B cell (primary cell): ENCODE measurements around the gene EBLN1. TPM values are rescaled to one million over a fixed set of nuclear protein-coding genes. Genes with fewer than 3 reads are reported as not detected.

ENCODE experiments used
- ATAC-seq: fragments of 200-7000 bp; cut with Tn5 transposase; one replicate; pipeline ENCODE4 v1.10.0; 2021; ENCODE audit warnings: low read depth, mild to moderate bottlenecking, moderate number of reproducible peaks, moderate library complexity
- CTCF ChIA-PET: fragments of 350-600 bp; sonication (Branson Sonifier 250); formaldehyde crosslinking; loops from one replicate; lab custom pipeline; 2021; ENCODE audit warnings: antibody characterized with exemption, inconsistent platforms; lab: Charles Lee
- POLR2A ChIA-PET: fragments of 350-600 bp; sonication (Branson Sonifier 250); formaldehyde crosslinking; loops from one replicate; lab custom pipeline; 2021; ENCODE audit warnings: antibody characterized with exemption; lab: Charles Lee
- DNase-seq: peaks from one replicate; pipeline ENCODE4 v3.0.0; 2013
- H2AFZ ChIP-seq: 2 replicates; pipeline ENCODE4 v1.6.1; 2012; ENCODE audit warnings: mild to moderate bottlenecking, low read depth, low read length; ENCODE audit not compliant: insufficient read depth, poor library complexity, severe bottlenecking
- H3K27ac ChIP-seq, 2 donors: 1 replicate in 1 of 2; 2 replicates in 1 of 2; pipeline ENCODE4 v1.5.1; 2012 to 2013; ENCODE audit warnings: low read length in 2 of 2, mild to moderate bottlenecking in 2 of 2, moderate library complexity in 1 of 2
- H3K27me3 ChIP-seq, 4 experiments: fragments of 200-600 bp in 1 of 4; sonication (generic) in 1 of 4; replicated peaks in 1 of 4; 1 replicate in 2 of 4; 2 replicates in 2 of 4; pipeline versions ENCODE4 v1.6.1 to v1.7.0; 2013 to 2016; ENCODE audit warnings: low read length in 3 of 4, mild to moderate bottlenecking in 2 of 4, mixed read lengths in 1 of 4, moderate library complexity in 1 of 4; ENCODE audit not compliant: insufficient read depth in 4 of 4, control insufficient read depth in 3 of 4; ENCODE audit errors: control extremely low read depth in 1 of 4
- H3K36me3 ChIP-seq, 2 experiments: replicated peaks in 1 of 2; 1 replicate in 1 of 2; 2 replicates in 1 of 2; pipeline versions ENCODE4 v1.6.1 to v1.7.1; 2013; ENCODE audit warnings: low read length in 1 of 2; ENCODE audit not compliant: insufficient read depth in 2 of 2, control insufficient read depth in 1 of 2; ENCODE audit errors: control extremely low read depth in 1 of 2, extremely low read depth in 1 of 2
- H3K4me1 ChIP-seq, 2 donors: fragments of 200-600 bp in 1 of 2; sonication (generic) in 1 of 2; 1 replicate in 1 of 2; 2 replicates in 1 of 2; pipeline versions ENCODE4 v1.5.1 to v1.6.1; 2013 to 2017; ENCODE audit warnings: low read length in 2 of 2; ENCODE audit not compliant: control insufficient read depth in 2 of 2, insufficient read depth in 2 of 2
- H3K4me2 ChIP-seq: replicated peaks from 2 replicates; pipeline ENCODE3; 2012; ENCODE audit warnings: mild to moderate bottlenecking, low read depth, low read length; ENCODE audit not compliant: poor library complexity, severe bottlenecking
- H3K4me3 ChIP-seq, 5 experiments: fragments of 200-600 bp in 1 of 5; sonication (generic) in 1 of 5; 1 replicate in 3 of 5; 2 replicates in 2 of 5; pipeline versions ENCODE4 v1.5.1 to v1.7.0; 2011 to 2016; ENCODE audit warnings: low read length in 4 of 5, mild to moderate bottlenecking in 4 of 5, low read depth in 2 of 5, control low read depth in 1 of 5, moderate library complexity in 1 of 5; ENCODE audit not compliant: insufficient read depth in 1 of 5; ENCODE audit errors: control extremely low read depth in 1 of 5, extremely low read depth in 1 of 5
- H3K79me2 ChIP-seq: fragments of 200-600 bp; sonication (generic); one replicate; pipeline ENCODE4 v1.6.0; 2016; ENCODE audit warnings: low read length; ENCODE audit not compliant: control insufficient read depth, insufficient read depth
- H3K9ac ChIP-seq: fragments of 200-600 bp; sonication (generic); 2 replicates; pipeline ENCODE4 v1.6.1; 2017; ENCODE audit warnings: mild to moderate bottlenecking, low read length, moderate library complexity
- H3K9me3 ChIP-seq, 3 donors: one replicate each; pipeline versions ENCODE4 v1.6.1 to v1.7.1; 2013; ENCODE audit warnings: low read length in 2 of 3; ENCODE audit not compliant: control insufficient read depth in 2 of 3, insufficient read depth in 1 of 3; ENCODE audit errors: control extremely low read depth in 1 of 3
- H4K20me1 ChIP-seq: 2 replicates; pipeline ENCODE4 v1.6.0; 2012; ENCODE audit warnings: mild to moderate bottlenecking, low read length; ENCODE audit not compliant: insufficient read depth, control insufficient read depth, poor library complexity, severe bottlenecking
- H3K27ac Mint-ChIP-seq: one replicate; pipeline ENCODE4 v1.8.0; 2021; ENCODE audit warnings: mixed read lengths
- H3K27me3 Mint-ChIP-seq: one replicate; pipeline ENCODE4 v1.8.0; 2021; ENCODE audit warnings: mixed read lengths
- H3K4me1 Mint-ChIP-seq: one replicate; pipeline ENCODE4 v1.8.0; 2021; ENCODE audit warnings: mixed read lengths
- H3K4me3 Mint-ChIP-seq: one replicate; pipeline ENCODE4 v1.8.0; 2021; ENCODE audit warnings: mixed read lengths
- H3K9me3 Mint-ChIP-seq: one replicate; pipeline ENCODE4 v1.8.0; 2022; ENCODE audit warnings: mixed read lengths; ENCODE audit not compliant: insufficient read depth
- EZH2 ChIP-seq: IDR thresholded peaks from 2 replicates; pipeline ENCODE4 v1.6.1; 2012; ENCODE audit warnings: borderline replicate concordance, low read depth, mild to moderate bottlenecking, moderate library complexity, low read length; ENCODE audit not compliant: insufficient read depth, poor library complexity, severe bottlenecking
- WGBS: methylation state at CpG from one replicate; pipeline ENCODE4 v1.1.5; 2013; ENCODE audit warnings: missing lambda C conversion rate; ENCODE audit not compliant: insufficient coverage; 5-methylcytosine and 5-hydroxymethylcytosine counted together
- intact Hi-C: fragments of 100-400 bp; cut with micrococcal nuclease; formaldehyde crosslinking; loops from one replicate; pipeline ENCODE4 v1.10.0; 2022
- polyA plus RNA-seq: library from polyadenylated mRNA; depleted of rRNA; stranded (reverse); fragments of >200 nt; gene quantifications from 2 replicates; pipeline ENCODE4 v1.2.3, GENCODE V29; 2012
- total RNA-seq, 2 donors: library from RNA; stranded (reverse); fragments of 120-200 nt in 1 of 2; gene quantifications; 1 replicate in 1 of 2; 2 replicates in 1 of 2; pipeline versions ENCODE4 v1.2.3 to v1.2.4, GENCODE V29; 2013 to 2022
- TF ChIP-seq, protein P1 (sequence below): fragments of 200-600 bp; IDR thresholded peaks from one replicate; pipeline ENCODE4 v1.8.0; 2022; ENCODE audit warnings: antibody characterized with exemption, mild to moderate bottlenecking

Gene EBLN1
- total and polyA plus RNA-seq, 2 donors (not counting 1 experiment from before 2014, with no cell fraction given): not detected

DNA sequence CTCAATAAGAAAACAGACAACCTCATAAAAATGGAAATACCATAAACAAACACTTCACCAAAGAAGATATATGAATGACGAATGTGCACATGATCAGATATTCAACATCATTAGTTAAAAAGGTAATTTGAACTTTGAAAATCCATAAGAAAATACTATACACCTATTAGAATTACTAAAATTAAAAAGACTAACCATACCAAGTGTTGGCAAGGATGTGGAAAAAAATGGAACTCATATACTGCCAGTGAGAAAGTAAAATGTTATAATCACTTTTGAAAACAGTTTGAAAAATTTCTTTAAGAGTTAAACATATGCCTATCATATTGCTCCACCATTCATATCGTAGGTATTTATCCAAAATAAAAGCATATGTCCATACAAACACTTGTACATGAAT is 37.1 kb downstream of the EBLN1 start:
- POLR2A ChIA-PET: no interaction called here
- no peak overlapping the region for H3K4me3 Mint-ChIP-seq

DNA sequence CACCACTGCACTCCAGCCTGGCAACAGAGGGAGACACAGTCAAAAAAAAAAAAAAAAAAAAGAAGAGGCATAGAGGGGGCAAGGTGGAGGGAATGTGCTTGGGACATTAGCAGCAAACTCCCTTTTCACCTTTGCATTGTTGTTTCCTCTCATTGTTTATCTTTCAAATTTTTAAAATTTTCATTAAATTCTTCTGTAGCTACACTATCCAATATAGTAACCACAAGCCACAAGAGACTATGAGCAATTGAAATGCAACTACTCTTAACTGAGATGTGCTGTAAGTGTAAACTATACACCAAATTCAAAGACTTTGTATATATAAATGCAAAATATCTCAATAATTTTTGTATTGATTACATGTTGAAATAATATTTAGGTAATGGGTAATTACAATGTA is 43.4 kb downstream of the EBLN1 start:
- Mint-ChIP-seq H3K4me3 (no peak overlapping the region), H3K4me1 (no peaks in the 10 kb centered on the region), H3K9me3 (no peaks in the 10 kb centered on the region), H3K27ac (no peak overlapping the region), H3K27me3 (peaks cover 26% of the 10 kb centered on the region)
- TF ChIP-seq, protein P1, sequence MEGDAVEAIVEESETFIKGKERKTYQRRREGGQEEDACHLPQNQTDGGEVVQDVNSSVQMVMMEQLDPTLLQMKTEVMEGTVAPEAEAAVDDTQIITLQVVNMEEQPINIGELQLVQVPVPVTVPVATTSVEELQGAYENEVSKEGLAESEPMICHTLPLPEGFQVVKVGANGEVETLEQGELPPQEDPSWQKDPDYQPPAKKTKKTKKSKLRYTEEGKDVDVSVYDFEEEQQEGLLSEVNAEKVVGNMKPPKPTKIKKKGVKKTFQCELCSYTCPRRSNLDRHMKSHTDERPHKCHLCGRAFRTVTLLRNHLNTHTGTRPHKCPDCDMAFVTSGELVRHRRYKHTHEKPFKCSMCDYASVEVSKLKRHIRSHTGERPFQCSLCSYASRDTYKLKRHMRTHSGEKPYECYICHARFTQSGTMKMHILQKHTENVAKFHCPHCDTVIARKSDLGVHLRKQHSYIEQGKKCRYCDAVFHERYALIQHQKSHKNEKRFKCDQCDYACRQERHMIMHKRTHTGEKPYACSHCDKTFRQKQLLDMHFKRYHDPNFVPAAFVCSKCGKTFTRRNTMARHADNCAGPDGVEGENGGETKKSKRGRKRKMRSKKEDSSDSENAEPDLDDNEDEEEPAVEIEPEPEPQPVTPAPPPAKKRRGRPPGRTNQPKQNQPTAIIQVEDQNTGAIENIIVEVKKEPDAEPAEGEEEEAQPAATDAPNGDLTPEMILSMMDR: no peak
- TF ChIP-seq EZH2: no peak
- no peak for ATAC-seq
- ChIA-PET POLR2A (no interaction called here), CTCF (interaction anchor here (0.7 kb wide), 1 partner anchor 243 kb away, joined by 4 read pairs; no protein-coding TSS in a partner anchor)
- H3K36me3 ChIP-seq: no peaks in the 10 kb centered on the region
- no peak overlapping the region for H3K4me3 ChIP-seq
- H3K79me2 ChIP-seq: no peaks in the 10 kb centered on the region
- H3K27ac ChIP-seq: no peak overlapping the region
- intact Hi-C loops: no loop called here
- H3K4me2 ChIP-seq: no peak overlapping the region
- H3K27me3 ChIP-seq: peaks cover 0 to 4% (median 2%) of the 10 kb centered on the region in 4 experiments
- H2AFZ ChIP-seq: no peak overlapping the region
- peaks cover 0 to 5% (median 5%) of the 10 kb centered on the region in 3 donors for H3K9me3 ChIP-seq
- no peaks in the 10 kb centered on the region for H4K20me1 ChIP-seq
- no peaks in the 10 kb centered on the region for H3K4me1 ChIP-seq
- no peak for DNase-seq
- H3K9ac ChIP-seq: no peak overlapping the region

More for the DNA sequence above, 37.1 kb downstream of the EBLN1 start:
- intact Hi-C loops: no loop called here
- no peaks in the 10 kb centered on the region for H3K4me1 Mint-ChIP-seq
- ATAC-seq (no peak), DNase-seq (no peak)
- no peak overlapping the region for H3K9ac ChIP-seq
- H3K4me3 ChIP-seq: no peak overlapping the region
- no peaks in the 10 kb centered on the region for H3K79me2 ChIP-seq
- peaks cover 0 to 3% (median 0%) of the 10 kb centered on the region in 4 experiments for H3K27me3 ChIP-seq
- no peak overlapping the region for H2AFZ ChIP-seq
- peaks cover 0 to 1% (median 0%) of the 10 kb centered on the region in 3 donors for H3K9me3 ChIP-seq
- no peaks in the 10 kb centered on the region for H3K4me1 ChIP-seq
- H4K20me1 ChIP-seq: no peaks in the 10 kb centered on the region
- CTCF ChIA-PET: no interaction called here
- H3K36me3 ChIP-seq: no peaks in the 10 kb centered on the region
- no peak overlapping the region for H3K27ac ChIP-seq
- WGBS: no CpG with 5 or more reads among the region's 2 CpGs
- TF ChIP-seq, protein P1: no peak
- TF ChIP-seq EZH2: no peak
- no peak overlapping the region for H3K27ac Mint-ChIP-seq
- no peak overlapping the region for H3K4me2 ChIP-seq
- H3K27me3 Mint-ChIP-seq: peaks cover 24% of the 10 kb centered on the region
- peaks cover 6% of the 10 kb centered on the region for H3K9me3 Mint-ChIP-seq
